Activated CD8-positive, alpha-beta memory T cell treated with anti-CD3 and anti-CD28 coated beads for 48 hours (primary cell): Measurements from ENCODE around the gene TM2D3.
"Not testable (repeated sequence)": the region's sequence is repeated elsewhere in the genome, so short reads cannot be mapped to it uniquely, and the experiment has no call there.

Experiments
- DNase-seq, 3 experiments: peaks; one replicate each; pipeline ENCODE4 v3.0.0-alpha.2; 2020; ENCODE audit warnings: low read depth in 2 of 3, low spot score in 2 of 3

The TM2D3 gene

DNA sequence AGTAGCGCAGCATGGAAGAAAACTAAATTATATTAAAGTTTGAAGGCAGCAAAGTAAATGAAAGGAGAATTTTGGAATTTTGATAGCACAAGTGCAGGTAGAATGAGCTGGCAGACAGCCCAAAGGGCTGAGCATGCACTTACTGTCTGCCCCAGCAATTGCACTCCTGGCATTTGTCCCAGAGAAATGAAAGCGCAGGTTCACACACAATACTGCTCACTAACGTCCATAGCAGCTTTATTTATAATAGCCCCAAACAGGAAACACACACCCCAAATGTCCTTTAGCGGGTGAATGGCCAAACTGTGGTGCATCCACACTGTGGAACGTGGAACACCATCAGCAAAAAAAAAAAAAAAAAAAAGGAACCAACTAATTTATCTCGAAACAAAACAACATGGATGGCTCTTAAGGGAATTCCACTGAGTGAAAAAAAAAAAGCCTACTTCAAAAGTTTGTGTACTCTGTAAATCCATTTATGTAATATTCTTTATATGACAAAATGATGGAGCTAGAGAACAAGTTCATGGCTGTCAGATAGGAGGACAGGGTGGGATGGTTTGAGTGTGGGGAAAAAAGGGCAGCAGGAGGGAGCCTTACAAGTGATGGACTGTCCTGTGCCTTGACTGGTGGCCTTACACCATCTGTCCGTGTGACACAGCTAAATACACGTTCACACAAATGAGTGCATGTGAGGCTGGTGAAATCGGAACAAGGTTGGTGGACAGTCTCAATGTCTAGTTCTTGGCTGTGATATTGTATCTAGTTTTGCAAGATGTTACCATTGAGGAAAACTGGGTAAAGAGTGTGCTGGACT is 6.0 kb upstream of the TM2D3 start:
- DNase-seq, result no peak

- DNase-seq, result no peak
Measured at GRCh38 chr15:101657171-101657570, 5.0 kb upstream of the TM2D3 start.

- not testable (repeated sequence) for DNase-seq
Measured at GRCh38 chr15:101654624-101655337, 2.6 kb upstream of the TM2D3 start.

GRCh38 chr15:101654171-101654570 is 2.0 kb upstream of the TM2D3 start:
- DNase-seq, result no peak

DNA sequence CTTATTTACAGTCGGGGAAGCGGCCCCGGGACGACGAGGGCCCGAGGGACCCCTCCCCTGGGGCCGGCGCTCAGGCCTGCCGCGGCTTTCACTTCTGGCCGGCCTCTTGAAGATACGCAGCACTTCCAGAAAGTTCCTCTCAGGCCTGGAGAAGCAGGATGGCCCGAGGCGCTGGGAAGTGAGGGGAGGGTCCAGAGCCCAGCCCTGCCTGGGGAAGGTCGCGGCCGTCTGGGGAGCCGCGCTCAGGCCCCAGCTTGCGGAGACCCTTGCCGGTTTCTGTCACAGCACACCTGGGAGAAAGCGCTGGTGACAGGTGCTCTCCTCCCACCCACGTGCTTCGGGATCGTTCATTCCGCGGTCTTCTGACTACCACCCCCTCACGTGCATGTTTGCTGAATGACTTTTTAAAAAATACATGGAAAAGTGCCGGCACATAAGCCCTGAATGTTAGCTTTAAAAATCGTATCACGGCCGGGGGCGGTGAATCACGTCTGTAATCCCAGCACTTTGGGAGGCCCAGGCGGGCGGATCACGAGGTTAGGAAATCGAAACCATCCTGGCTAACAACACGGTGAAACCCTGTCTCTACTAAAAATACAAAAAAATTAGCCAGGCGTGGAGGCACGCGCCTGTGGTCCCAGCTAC is 727 bp upstream of the TM2D3 start:
- DNase-seq, result peak in 1 of 3 experiments; percentile 7

GRCh38 chr15:101651554-101652097 is 555 bp downstream of the TM2D3 start:
- no peak for DNase-seq

- DNase-seq, result no peak
Measured at GRCh38 chr15:101650145-101650544, 2.0 kb downstream of the TM2D3 start.

DNA sequence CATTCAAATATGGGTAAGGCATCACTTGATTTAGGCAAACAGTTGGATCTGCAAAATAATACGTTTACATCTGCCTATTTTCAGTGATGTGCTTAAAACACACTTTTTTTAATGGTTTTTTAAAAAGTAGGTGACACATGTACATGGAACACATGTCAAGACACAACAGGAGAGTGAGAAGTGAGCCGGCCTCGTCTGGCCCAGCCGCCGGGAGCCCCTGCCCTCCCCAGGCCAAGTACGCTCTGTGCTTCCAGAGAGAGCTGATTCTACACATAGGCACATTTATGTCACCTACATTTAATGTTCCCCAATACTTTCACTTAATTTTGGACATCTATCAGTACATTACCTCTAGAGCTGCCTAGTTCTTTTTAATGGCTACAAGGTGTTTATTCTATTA is 3.8 kb downstream of the TM2D3 start:
- DNase-seq, result no peak

- no peak for DNase-seq
Measured at GRCh38 chr15:101647251-101647650, 4.9 kb downstream of the TM2D3 start.

DNA sequence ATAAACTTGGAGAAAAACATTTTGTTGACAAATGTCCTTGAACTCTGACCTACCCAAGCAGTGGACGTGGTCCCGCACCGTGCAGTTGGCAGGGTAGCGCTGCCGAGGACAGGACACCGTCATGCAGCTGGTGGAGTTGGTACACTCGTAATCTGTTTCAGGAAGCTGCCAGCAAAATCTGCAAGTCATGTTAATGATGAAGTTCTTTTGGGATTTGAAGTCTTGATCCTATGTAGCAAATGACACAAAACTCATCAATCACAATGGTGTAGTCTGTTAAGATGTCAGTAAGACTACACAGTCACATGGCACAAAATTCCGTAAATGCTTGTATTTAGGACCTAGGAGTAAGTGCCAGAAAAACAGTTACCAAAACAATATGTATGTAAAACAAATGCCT is 5.5 kb downstream of the TM2D3 start:
- no peak for DNase-seq

DNA sequence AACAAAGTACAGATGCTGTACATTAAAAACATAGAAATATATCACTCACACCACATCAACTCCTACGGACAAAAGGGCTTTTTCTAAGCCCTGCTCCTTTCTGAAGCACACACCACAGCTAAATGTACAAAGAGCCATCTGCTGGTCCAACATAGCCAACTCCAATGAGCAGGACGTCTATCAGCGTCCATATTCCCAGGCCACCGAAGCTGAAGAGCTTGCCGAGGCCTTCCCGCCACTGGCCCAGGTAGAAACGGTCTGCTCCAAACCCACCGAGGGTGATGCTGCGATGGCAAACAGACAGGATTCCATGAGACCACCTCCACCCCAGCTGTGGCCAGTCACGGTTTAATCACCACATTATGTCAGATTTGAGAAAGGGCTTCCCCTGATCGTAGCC is 9.8 kb downstream of the TM2D3 start:
- no peak for DNase-seq

- DNase-seq, result no peak
Measured at GRCh38 chr15:101641894-101642293, 10.3 kb downstream of the TM2D3 start.

GRCh38 chr15:101641129-101641764 is 10.9 kb downstream of the TM2D3 start:
- peak in 2 of 3 experiments; percentile 25 to 48 for DNase-seq

DNA sequence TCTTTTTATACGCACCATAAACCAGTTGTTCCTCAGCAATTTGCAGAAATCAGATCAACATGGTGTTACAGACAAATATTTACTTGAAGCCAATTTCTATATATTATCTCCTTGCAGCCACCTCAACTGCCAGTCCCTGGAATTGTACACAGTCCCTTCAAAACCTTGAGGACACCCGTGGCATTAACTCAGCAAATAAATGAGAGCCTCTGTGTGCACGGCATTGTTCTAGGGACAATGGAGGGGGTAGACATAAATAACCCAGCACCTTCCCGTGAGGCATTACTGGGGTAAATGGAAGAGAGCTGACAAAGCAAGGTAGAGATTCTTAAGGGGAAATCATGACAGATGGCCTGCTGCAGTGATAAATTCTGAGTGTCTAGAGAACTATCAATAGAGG is 12.5 kb downstream of the TM2D3 start:
- DNase-seq, result no peak

DNA sequence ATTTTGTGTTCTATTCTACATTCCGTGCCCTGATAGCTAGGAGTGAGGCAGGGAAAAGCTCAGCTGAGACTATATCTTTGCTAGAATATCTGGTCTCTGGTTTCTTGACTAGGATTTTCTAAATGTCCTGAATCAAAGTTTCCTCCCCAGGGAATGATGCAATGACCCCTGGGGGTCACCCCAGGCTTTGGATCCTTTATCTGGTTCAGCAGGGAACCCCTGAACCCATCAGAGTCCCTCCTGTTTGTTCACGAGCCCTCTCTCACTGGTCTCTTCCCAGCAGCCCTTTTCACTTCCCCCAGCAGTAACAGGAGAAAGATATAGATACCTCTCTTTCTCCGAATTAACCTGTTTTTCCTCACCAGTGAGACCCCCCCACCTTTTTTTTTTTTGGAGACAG is 14.3 kb downstream of the TM2D3 start:
- no peak for DNase-seq

- no peak for DNase-seq
Measured at GRCh38 chr15:101637516-101637915, 14.7 kb downstream of the TM2D3 start.

DNA sequence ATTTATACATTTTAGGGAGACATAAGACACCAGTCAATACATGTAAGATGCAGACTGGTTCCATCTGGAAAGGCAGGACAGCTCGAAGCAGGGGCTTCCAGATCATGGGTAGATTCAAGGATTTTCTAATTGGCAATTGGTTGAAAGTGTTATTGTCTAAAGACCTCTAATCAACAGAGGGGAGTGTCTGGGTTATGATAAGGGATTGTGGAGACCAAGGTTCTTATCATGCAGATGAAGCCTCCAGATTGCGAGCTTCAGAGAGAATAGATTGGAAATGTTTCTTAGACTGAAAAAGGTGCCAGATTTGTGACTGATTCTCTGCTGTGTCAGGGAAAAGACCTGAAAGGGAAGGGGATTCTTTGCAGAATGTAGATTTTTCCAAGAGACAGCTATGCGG is 15.1 kb downstream of the TM2D3 start:
- DNase-seq, result no peak

GRCh38 chr15:101635944-101636727 is 16.0 kb downstream of the TM2D3 start:
- DNase-seq, result no peak

DNA sequence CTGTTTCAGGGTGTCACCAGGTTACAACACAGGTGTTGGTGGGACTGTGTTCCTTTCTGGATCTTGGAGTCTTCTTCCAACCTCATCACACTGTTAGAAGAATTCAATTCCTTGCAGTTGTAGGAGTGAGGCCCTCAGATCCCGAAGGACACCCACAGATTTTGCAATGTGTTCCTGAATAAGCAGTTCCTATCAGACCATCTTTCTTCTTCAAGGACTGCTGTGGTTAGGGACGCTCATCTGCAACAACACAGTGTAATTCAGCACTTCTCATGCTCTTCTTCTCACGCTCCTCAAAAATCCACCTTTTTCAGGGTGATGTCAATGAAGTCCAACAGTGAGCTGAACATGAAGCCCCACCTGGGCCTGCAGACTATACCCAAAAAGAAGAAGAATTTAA is 18.8 kb downstream of the TM2D3 start:
- no peak for DNase-seq

GRCh38 chr15:101626729-101627128 is 25.5 kb downstream of the TM2D3 start:
- not testable (repeated sequence) for DNase-seq

DNA sequence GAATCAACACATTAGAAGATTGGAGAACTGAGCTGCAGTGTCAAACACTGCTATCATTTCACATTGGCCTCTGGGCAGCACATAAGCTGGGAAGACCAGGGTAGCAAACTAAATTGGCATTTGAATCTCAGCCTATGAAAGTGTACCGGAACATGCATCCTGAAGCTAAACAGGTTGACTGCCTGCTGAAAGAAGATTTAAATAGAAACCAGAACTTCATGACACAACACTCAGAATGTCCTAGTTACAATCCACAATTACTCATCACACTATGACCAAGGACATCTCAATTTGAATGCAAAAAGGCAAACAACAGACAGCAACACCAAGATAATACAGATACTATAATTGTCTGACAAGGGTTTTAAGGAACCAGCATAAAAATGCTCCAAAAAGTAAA is 26.2 kb downstream of the TM2D3 start:
- no peak for DNase-seq
